Epithelial cell of esophagus (primary cell): ENCODE measurements around the gene SEMA4D.
"Not testable (repeated sequence)": the region's sequence is repeated elsewhere in the genome, so short reads cannot be mapped to it uniquely, and the experiment has no call there.

Experiments
- DNase-seq: peaks from one replicate; pipeline ENCODE4 v3.0.0; 2010; ENCODE audit warnings: low read depth
- H3K4me3 ChIP-seq: 2 replicates; pipeline ENCODE4 v1.5.1; 2011; ENCODE audit warnings: mild to moderate bottlenecking, low read length, control low read depth
- CTCF ChIP-seq: IDR thresholded peaks from 2 replicates; pipeline ENCODE4 v1.5.1; 2011; ENCODE audit warnings: low read depth, mild to moderate bottlenecking, low read length, control low read depth, inconsistent platforms; ENCODE audit not compliant: insufficient read depth; ENCODE audit errors: missing control alignments

The SEMA4D gene

DNA sequence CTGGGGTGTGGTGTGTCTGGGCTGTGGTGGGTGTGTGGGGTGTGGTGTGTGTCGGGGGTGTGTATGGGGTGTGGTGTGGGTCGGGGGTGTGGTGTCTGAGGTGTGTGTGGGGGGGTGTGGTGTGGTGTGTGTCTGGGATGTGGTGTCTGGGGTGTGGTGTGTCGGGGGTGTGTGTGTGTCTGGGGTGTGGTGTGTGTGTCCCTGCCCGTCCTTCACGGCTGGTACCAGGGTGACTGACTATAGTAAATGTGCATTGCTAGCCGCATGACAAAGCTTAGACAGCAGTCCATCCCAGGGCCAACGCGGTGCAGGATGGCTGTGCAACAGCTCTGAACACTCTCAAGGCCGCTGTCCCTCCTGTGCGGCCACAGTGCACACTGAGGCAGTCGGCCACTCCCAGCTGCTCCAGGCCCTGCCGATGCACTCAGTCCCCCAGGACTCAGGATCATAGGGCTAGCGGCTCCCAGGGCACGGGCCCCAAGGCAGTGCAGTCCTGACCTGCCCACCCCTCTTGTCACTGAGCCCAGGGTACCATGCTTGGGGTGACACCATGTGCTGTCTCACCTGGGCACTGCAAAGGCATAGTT is 125.6 kb downstream of the SEMA4D start:
- TF ChIP-seq CTCF, result no peak
- DNase-seq, result no peak
- H3K4me3 ChIP-seq, result no peak overlapping the region

DNA sequence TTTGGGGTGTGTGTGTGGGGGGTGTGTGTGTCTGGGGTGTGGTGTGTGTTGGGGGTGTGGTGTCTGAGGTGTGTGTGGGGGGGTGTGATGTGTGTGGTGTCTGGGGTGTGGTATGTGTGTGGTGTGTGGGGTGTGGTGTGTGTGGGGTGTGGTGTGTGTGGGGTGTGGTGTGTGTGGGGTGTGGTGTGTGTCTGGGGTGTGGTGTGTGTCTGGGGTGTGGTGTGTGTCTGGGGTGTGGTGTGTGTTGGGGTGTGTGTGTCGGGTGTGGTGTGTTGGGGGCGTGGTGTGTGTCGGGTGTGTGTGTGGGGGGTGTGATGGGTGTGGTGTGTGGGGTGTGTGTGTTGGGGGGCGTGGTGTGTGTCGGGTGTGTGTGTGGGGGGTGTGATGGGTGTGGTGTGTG is 126.1 kb downstream of the SEMA4D start:
- not testable (repeated sequence) for DNase-seq, H3K4me3 ChIP-seq

- no peak for TF ChIP-seq CTCF
- H3K4me3 ChIP-seq, result no peak overlapping the region
- DNase-seq, result no peak
Observed at GRCh38 chr9:89370593-89370992, 127.3 kb downstream of the SEMA4D start.

DNA sequence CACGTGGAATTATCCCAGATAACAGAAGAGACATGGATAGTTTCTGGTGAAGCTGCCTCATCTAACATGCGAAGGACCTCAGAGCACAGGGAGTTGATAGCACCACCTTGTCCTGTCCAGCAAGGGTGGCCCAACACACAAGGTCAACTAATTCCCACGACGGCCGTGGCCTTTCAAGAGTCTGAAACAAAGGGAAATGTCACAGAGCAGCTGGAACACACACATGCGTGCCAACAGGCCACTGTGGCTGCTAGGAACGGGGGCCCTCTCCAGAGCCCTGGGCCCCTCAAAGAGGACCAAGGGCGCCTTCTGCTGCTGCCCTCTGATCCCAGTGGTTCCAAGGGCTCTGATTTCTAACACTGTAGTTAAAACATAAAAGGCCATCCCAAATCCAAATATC is 128.9 kb downstream of the SEMA4D start:
- TF ChIP-seq CTCF, result no peak
- H3K4me3 ChIP-seq, result no peak overlapping the region
- no peak for DNase-seq

- no peak overlapping the region for H3K4me3 ChIP-seq
- TF ChIP-seq CTCF, result no peak
- no peak for DNase-seq
Observed at GRCh38 chr9:89368550-89368949, 129.4 kb downstream of the SEMA4D start.

DNA sequence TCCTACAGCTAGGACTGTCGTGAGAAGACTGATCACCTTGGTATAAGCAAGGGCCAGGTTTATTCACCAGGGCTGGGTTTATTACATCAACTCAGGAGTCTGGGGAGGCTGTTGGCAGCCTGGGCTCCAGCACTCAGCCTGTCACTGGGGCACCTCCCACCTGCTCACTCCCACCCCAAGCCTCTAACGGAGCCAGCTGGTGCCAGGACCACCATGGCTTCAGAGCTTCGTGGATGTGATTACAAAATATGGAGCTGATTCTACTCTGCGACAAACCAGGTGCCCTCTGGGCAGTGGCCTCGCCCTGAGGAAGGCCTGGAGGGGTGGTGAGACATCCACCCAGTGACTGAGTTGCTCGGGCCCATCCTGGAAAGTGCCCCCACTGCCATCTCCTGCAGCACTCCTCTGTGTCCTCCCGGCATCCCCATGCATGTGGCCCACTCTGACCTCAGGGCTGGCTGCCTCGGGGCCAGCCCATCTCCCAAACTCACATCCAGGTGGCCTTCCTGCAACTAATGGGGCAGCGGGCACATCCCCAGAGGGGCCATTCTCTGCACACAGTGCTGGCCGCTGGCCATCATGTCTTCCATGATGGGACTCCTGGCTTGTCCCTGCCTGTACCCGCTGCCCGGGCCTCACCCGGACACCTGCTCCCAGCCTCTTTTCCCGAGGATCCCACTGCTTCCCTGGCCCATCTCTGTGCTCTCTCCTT is 130.0 kb downstream of the SEMA4D start:
- TF ChIP-seq CTCF, result no peak
- no peak overlapping the region for H3K4me3 ChIP-seq
- DNase-seq, result no peak

DNA sequence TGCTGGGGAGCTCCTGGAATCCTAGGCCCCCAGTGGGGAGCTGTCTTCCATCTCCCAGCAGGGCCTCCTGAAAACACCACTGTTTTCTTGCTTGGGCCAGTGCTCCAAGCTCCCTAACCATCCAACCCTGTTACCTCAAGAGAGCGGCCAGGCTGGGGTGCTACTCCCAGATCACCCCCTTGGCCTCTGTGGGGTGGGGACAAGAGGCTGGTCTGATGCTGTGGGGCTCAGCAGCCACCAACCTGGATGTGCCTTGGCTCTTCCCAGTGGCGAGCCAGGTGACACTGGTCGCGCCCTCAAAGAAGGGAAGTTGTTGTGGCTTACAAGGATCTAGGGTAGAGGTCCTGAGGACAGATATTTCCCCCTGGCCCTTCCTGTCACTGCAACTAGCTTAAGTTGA is 130.6 kb downstream of the SEMA4D start:
- no peak for TF ChIP-seq CTCF
- no peak for DNase-seq
- no peak overlapping the region for H3K4me3 ChIP-seq
